HEK293 (cell line): ENCODE measurements around the gene DPH7.

ENCODE experiments used
- CTCF ChIA-PET: fragments of 350-600 bp; formaldehyde crosslinking; extraction: SDS; loops from one replicate; lab custom pipeline; 2021; ENCODE audit warnings: antibody characterized with exemption; lab: Yijun Ruan, JAX
- POLR2A ChIA-PET: fragments of 300-600 bp; formaldehyde crosslinking; extraction: SDS; loops from one replicate; lab custom pipeline; 2020; ENCODE audit warnings: antibody characterized with exemption, inconsistent platforms; lab: Yijun Ruan, JAX
- H3K27ac ChIP-seq: fragments of 200-500 bp; sonication (Bioruptor generic); 2 replicates; pipeline ENCODE4 v1.5.1; 2014; ENCODE audit warnings: low read depth, low read length, control low read depth, inconsistent platforms; ENCODE audit errors: extremely low read depth
- H3K36me3 ChIP-seq, 2 experiments: fragments of 200-500 bp in 1 of 2; sonication (Bioruptor generic) in 1 of 2; 1 replicate in 1 of 2; 2 replicates in 1 of 2; pipeline ENCODE4 v1.5.1; 2014 to 2017; ENCODE audit warnings: inconsistent platforms in 2 of 2, low read length in 2 of 2; ENCODE audit not compliant: control insufficient read depth in 2 of 2, insufficient read depth in 1 of 2
- H3K4me1 ChIP-seq: fragments of 200-500 bp; sonication (Bioruptor generic); 2 replicates; pipeline ENCODE4 v1.5.1; 2014; ENCODE audit warnings: mild to moderate bottlenecking, low read length, inconsistent platforms; ENCODE audit not compliant: control insufficient read depth, insufficient read depth
- H3K4me3 ChIP-seq: 2 replicates; pipeline ENCODE4 v1.5.1; 2011; ENCODE audit warnings: low read depth, mild to moderate bottlenecking, control low read depth, low read length, moderate library complexity
- H3K9me3 ChIP-seq: fragments of 200-500 bp; sonication (Bioruptor generic); 2 replicates; pipeline ENCODE4 v1.5.1; 2014; ENCODE audit warnings: low read depth, low read length, inconsistent platforms; ENCODE audit not compliant: control insufficient read depth, insufficient read depth
- BCL11A ChIP-seq: fragments of 450-650 bp; formaldehyde crosslinking; IDR thresholded peaks from 2 replicates; pipeline ENCODE4 v1.5.1; 2016; ENCODE audit warnings: low read depth, missing biosample characterization, missing genetic modification characterization
- FEZF1 ChIP-seq: fragments of 450-650 bp; formaldehyde crosslinking; IDR thresholded peaks from 2 replicates; pipeline ENCODE4 v1.5.1; 2016; ENCODE audit warnings: missing biosample characterization, missing genetic modification characterization
- HOXD13 ChIP-seq: sonication (generic); formaldehyde crosslinking; IDR thresholded peaks from 2 replicates; pipeline ENCODE4 v1.8.0; 2022; ENCODE audit warnings: missing genetic modification reagents, borderline replicate concordance
- KLF10 ChIP-seq: fragments of 450-650 bp; IDR thresholded peaks from 2 replicates; pipeline ENCODE4 v1.5.1; 2018; ENCODE audit warnings: missing biosample characterization, mild to moderate bottlenecking, missing genetic modification characterization
- MYNN ChIP-seq: fragments of 450-650 bp; formaldehyde crosslinking; IDR thresholded peaks from 2 replicates; pipeline ENCODE4 v1.5.1; 2016; ENCODE audit warnings: missing biosample characterization, missing genetic modification characterization, borderline replicate concordance
- RBAK ChIP-seq: fragments of 450-650 bp; formaldehyde crosslinking; IDR thresholded peaks from 2 replicates; pipeline ENCODE4 v1.5.1; 2016; ENCODE audit warnings: missing biosample characterization, missing genetic modification characterization
- SP3 ChIP-seq: fragments of 450-650 bp; formaldehyde crosslinking; IDR thresholded peaks from 2 replicates; pipeline ENCODE4 v1.5.1; 2016; ENCODE audit warnings: missing biosample characterization, missing genetic modification characterization
- SP7 ChIP-seq: fragments of 450-650 bp; formaldehyde crosslinking; IDR thresholded peaks from 2 replicates; pipeline ENCODE4 v1.5.1; 2016; ENCODE audit warnings: missing biosample characterization, missing genetic modification characterization
- TCF7L2 ChIP-seq: IDR thresholded peaks from 2 replicates; pipeline ENCODE4 v1.6.1; 2011; ENCODE audit warnings: low read depth, mild to moderate bottlenecking, inconsistent platforms, low read length, moderate library complexity, borderline replicate concordance
- ZBTB8A ChIP-seq: fragments of 450-650 bp; formaldehyde crosslinking; IDR thresholded peaks from 2 replicates; pipeline ENCODE4 v1.5.1; 2016; ENCODE audit warnings: missing biosample characterization, missing genetic modification characterization
- ZEB2 ChIP-seq: fragments of 450-650 bp; formaldehyde crosslinking; IDR thresholded peaks from 2 replicates; pipeline ENCODE4 v1.5.1; 2016; ENCODE audit warnings: missing biosample characterization, missing genetic modification characterization
- ZFP3 ChIP-seq: fragments of 450-650 bp; formaldehyde crosslinking; IDR thresholded peaks from 2 replicates; pipeline ENCODE4 v1.5.1; 2016; ENCODE audit warnings: low read depth, missing biosample characterization, missing genetic modification characterization
- ZFP37 ChIP-seq: fragments of 450-650 bp; formaldehyde crosslinking; IDR thresholded peaks from 2 replicates; pipeline ENCODE4 v1.5.1; 2016; ENCODE audit warnings: missing biosample characterization, missing genetic modification characterization
- ZNF16 ChIP-seq: fragments of 450-650 bp; formaldehyde crosslinking; IDR thresholded peaks from 2 replicates; pipeline ENCODE4 v1.5.1; 2016; ENCODE audit warnings: low read depth, missing biosample characterization, missing genetic modification characterization
- ZNF175 ChIP-seq: fragments of 450-650 bp; formaldehyde crosslinking; IDR thresholded peaks from 2 replicates; pipeline ENCODE4 v1.5.1; 2016; ENCODE audit warnings: missing biosample characterization, missing genetic modification characterization
- ZNF2 ChIP-seq: fragments of 450-650 bp; formaldehyde crosslinking; IDR thresholded peaks from 2 replicates; pipeline ENCODE4 v1.5.1; 2016; ENCODE audit warnings: missing biosample characterization, missing genetic modification characterization
- ZNF221 ChIP-seq: fragments of 450-650 bp; formaldehyde crosslinking; IDR thresholded peaks from 2 replicates; pipeline ENCODE4 v1.5.1; 2017; ENCODE audit warnings: missing biosample characterization, missing genetic modification characterization, borderline replicate concordance
- ZNF292 ChIP-seq: fragments of 450-650 bp; formaldehyde crosslinking; IDR thresholded peaks from 2 replicates; pipeline ENCODE4 v1.5.1; 2016; ENCODE audit warnings: low read depth, missing biosample characterization, missing genetic modification characterization, borderline replicate concordance
- ZNF341 ChIP-seq: fragments of 450-650 bp; formaldehyde crosslinking; IDR thresholded peaks from 2 replicates; pipeline ENCODE4; 2016; ENCODE audit warnings: low read depth, missing biosample characterization, missing genetic modification characterization
- ZNF350 ChIP-seq: fragments of 450-650 bp; formaldehyde crosslinking; IDR thresholded peaks from 2 replicates; pipeline ENCODE4 v1.5.0; 2017; ENCODE audit warnings: missing biosample characterization, mild to moderate bottlenecking, missing genetic modification characterization
- ZNF354C ChIP-seq: fragments of 450-650 bp; formaldehyde crosslinking; IDR thresholded peaks from 2 replicates; pipeline ENCODE4 v1.5.1; 2016; ENCODE audit warnings: missing biosample characterization, missing genetic modification characterization, low read depth, borderline replicate concordance
- ZNF488 ChIP-seq: fragments of 450-650 bp; formaldehyde crosslinking; IDR thresholded peaks from 2 replicates; pipeline ENCODE4 v1.5.1; 2016; ENCODE audit warnings: missing biosample characterization, missing genetic modification characterization
- ZNF501 ChIP-seq: fragments of 450-650 bp; formaldehyde crosslinking; IDR thresholded peaks from 2 replicates; pipeline ENCODE4 v1.5.1; 2016; ENCODE audit warnings: missing biosample characterization, missing genetic modification characterization
- ZNF585B ChIP-seq: fragments of 450-650 bp; formaldehyde crosslinking; IDR thresholded peaks from 2 replicates; pipeline ENCODE4 v1.5.1; 2016; ENCODE audit warnings: missing biosample characterization, missing genetic modification characterization
- ZNF600 ChIP-seq: fragments of 450-650 bp; formaldehyde crosslinking; IDR thresholded peaks from 2 replicates; pipeline ENCODE4 v1.5.1; 2016; ENCODE audit warnings: missing biosample characterization, missing genetic modification characterization
- ZNF623 ChIP-seq: fragments of 450-650 bp; formaldehyde crosslinking; IDR thresholded peaks from 2 replicates; pipeline ENCODE4 v1.5.1; 2016; ENCODE audit warnings: missing biosample characterization, missing genetic modification characterization
- ZNF624 ChIP-seq: fragments of 450-650 bp; formaldehyde crosslinking; IDR thresholded peaks from 2 replicates; pipeline ENCODE4 v1.5.1; 2017; ENCODE audit warnings: missing biosample characterization, missing genetic modification characterization
- ZNF670 ChIP-seq: fragments of 450-650 bp; formaldehyde crosslinking; IDR thresholded peaks from 2 replicates; pipeline ENCODE4 v1.5.1; 2016; ENCODE audit warnings: missing biosample characterization, missing genetic modification characterization, low read depth
- ZNF701 ChIP-seq: fragments of 450-650 bp; formaldehyde crosslinking; IDR thresholded peaks from 2 replicates; pipeline ENCODE4 v1.5.1; 2016; ENCODE audit warnings: missing biosample characterization, missing genetic modification characterization
- TF ChIP-seq, protein P1 (sequence below): fragments of 450-650 bp; formaldehyde crosslinking; IDR thresholded peaks from 2 replicates; pipeline ENCODE4 v1.5.1; 2016; ENCODE audit warnings: missing biosample characterization, missing genetic modification characterization

DPH7 gene

DNA sequence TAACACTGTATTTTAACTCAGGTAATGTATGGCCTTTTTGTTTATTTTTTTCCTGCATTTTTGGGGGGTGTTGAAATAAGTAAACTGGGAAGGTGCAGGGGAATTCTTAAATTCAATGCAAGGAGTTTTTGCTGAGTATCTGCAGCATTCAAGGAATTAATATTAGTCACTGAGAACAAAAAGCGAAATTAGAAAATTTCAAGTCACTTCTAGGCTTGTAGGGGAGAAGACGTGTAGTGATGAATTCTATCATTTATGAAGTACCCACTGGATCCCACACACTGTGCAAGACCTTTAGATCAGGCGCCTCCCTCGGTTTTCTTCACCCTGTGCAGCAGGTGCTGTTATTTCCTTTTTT is 41.3 kb upstream of the DPH7 start:
- ChIA-PET CTCF (interaction anchor here (0.6 to 2.1 kb wide), 8 partner anchors 10 to 73 kb away, joined by 3 to 7 read pairs (median 4); partner anchors contain the start of gene DPH7), POLR2A (interaction anchor here (1.3 to 1.9 kb wide), 5 partner anchors 13 to 36 kb away, joined by 3 to 24 read pairs (median 5); partner anchors contain the start of genes ARRDC1 and ZMYND19)
- TF ChIP-seq ZNF488 (tag by site-specific recombination) = no peak
- no peaks in the 10 kb centered on the region for H3K4me1 ChIP-seq
- no peaks in the 10 kb centered on the region for H3K9me3 ChIP-seq
- no peak overlapping the region for H3K27ac ChIP-seq
- peak overlapping the region; percentile 60 for H3K4me3 ChIP-seq
- peaks cover 0 to 30% of the 10 kb centered on the region in 2 experiments; a peak in 2 of 3 replicates for H3K36me3 ChIP-seq

DNA sequence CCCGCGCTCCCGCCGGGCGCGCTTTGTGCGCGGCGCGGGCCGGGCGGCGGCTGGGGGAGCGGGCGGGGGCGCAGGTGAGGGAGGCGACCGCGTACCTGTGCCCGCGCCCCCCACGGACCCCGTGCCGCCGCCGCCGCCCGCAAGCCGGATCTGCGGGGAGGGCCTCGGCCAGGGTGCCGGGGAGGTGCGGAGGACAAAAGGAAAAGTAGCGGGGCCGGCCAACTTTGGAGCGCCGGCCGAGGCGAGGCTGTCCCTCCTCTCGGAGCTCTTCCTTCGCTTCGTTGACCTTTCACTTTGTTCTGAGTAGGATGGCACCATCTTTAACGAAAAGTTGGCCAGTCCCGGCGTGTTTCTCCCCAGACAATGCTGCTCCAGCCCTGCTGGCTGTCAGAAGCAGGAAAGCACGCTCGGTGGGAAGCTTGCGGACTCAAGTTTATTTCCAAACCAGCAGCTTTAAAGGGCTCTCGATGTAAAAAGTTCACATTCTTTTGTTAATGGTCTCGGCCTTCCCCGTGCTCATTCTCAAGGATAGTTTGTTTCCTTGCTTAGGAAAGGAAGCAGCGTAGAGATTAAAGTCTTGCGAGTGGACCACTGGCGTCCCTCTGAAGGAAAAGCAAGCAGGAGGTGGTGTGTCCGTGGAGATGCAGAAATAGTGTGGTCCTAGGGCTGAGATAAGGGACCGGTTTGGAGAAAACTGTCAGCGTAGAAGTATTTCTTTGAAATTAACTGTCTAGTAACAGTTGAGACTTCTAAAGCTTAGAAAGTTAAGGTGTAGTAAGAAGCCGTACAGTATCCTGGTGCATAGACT is 40.7 kb upstream of the DPH7 start:
- peaks cover 0 to 36% of the 10 kb centered on the region in 2 experiments; a peak in 2 of 3 replicates for H3K36me3 ChIP-seq
- H3K9me3 ChIP-seq = no peaks in the 10 kb centered on the region
- H3K27ac ChIP-seq = peak overlapping the region; percentile 77
- ChIA-PET CTCF (interaction anchor here (0.6 to 2.1 kb wide), 10 partner anchors 10 to 197 kb away, joined by 3 to 7 read pairs (median 4); partner anchors contain the start of genes DPH7 and EXD3), POLR2A (interaction anchor here (0.6 to 1.9 kb wide), 12 partner anchors 9 to 243 kb away, joined by 3 to 24 read pairs (median 5); partner anchors contain the start of genes ARRDC1 and ZMYND19)
- H3K4me1 ChIP-seq = no peaks in the 10 kb centered on the region
- peak overlapping the region; percentile 60 for H3K4me3 ChIP-seq
- TF ChIP-seq ZNF341 = no peak
- no peak for TF ChIP-seq ZNF670 (tag by site-specific recombination)
- no peak for TF ChIP-seq KLF10 (tag by site-specific recombination)
- no peak for TF ChIP-seq ZNF701
- TF ChIP-seq ZNF292 = no peak
- no peak for TF ChIP-seq FEZF1 (tag by site-specific recombination)
- no peak for TF ChIP-seq ZNF2 (tag by site-specific recombination)
- TF ChIP-seq ZNF624 (tag by site-specific recombination) = no peak
- peak; percentile 42; the same call in 1 of the 2 replicates for TF ChIP-seq ZEB2
- TF ChIP-seq ZNF175 (tag by site-specific recombination) = no peak
- TF ChIP-seq, protein P1, sequence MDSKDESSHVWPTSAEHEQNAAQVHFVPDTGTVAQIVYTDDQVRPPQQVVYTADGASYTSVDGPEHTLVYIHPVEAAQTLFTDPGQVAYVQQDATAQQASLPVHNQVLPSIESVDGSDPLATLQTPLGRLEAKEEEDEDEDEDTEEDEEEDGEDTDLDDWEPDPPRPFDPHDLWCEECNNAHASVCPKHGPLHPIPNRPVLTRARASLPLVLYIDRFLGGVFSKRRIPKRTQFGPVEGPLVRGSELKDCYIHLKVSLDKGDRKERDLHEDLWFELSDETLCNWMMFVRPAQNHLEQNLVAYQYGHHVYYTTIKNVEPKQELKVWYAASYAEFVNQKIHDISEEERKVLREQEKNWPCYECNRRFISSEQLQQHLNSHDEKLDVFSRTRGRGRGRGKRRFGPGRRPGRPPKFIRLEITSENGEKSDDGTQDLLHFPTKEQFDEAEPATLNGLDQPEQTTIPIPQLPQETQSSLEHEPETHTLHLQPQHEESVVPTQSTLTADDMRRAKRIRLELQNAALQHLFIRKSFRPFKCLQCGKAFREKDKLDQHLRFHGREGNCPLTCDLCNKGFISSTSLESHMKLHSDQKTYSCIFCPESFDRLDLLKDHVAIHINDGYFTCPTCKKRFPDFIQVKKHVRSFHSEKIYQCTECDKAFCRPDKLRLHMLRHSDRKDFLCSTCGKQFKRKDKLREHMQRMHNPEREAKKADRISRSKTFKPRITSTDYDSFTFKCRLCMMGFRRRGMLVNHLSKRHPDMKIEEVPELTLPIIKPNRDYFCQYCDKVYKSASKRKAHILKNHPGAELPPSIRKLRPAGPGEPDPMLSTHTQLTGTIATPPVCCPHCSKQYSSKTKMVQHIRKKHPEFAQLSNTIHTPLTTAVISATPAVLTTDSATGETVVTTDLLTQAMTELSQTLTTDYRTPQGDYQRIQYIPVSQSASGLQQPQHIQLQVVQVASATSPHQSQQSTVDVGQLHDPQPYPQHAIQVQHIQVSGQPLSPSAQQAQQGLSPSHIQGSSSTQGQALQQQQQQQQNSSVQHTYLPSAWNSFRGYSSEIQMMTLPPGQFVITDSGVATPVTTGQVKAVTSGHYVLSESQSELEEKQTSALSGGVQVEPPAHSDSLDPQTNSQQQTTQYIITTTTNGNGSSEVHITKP (tag by site-specific recombination) = peak; percentile 84
- TF ChIP-seq SP3 (tag by site-specific recombination) = no peak
- no peak for TF ChIP-seq HOXD13
- no peak for TF ChIP-seq ZNF585B (tag by site-specific recombination)
- no peak for TF ChIP-seq BCL11A (tag by site-specific recombination)
- TF ChIP-seq ZNF350 = no peak
- TF ChIP-seq TCF7L2 = no peak
- no peak for TF ChIP-seq ZFP37 (tag by site-specific recombination)
- TF ChIP-seq ZNF221 (tag by site-specific recombination) = no peak
- TF ChIP-seq ZNF600 (tag by site-specific recombination) = no peak
- TF ChIP-seq ZFP3 (tag by site-specific recombination) = no peak
- TF ChIP-seq ZNF488 (tag by site-specific recombination) = no peak
- no peak for TF ChIP-seq MYNN (tag by site-specific recombination)
- TF ChIP-seq ZNF354C (tag by site-specific recombination) = no peak
- no peak for TF ChIP-seq ZNF623
- TF ChIP-seq ZBTB8A (tag by site-specific recombination) = no peak
- TF ChIP-seq RBAK (tag by site-specific recombination) = no peak
- no peak for TF ChIP-seq ZNF501 (tag by site-specific recombination)
- TF ChIP-seq ZNF16 (tag by site-specific recombination) = no peak
- TF ChIP-seq SP7 (tag by site-specific recombination) = no peak
